ENCODE measurements around the gene CLCNKB.
"Not testable (repeated sequence)": the region's sequence is repeated elsewhere in the genome, so short reads cannot be mapped to it uniquely, and the experiment has no call there.

GRCh38 chr1:16042654-16043053 lies 928 bp upstream of the CLCNKB start:
- not testable (repeated sequence) for TF ChIP-seq CTCF (IDR thresholded peaks at IDR 0.05); ZFX (IDR thresholded peaks at IDR 0.05; ENCODE audit: borderline replicate concordance)
